ENCODE data around the gene GLRX. TPM values are rescaled to one million over a fixed set of nuclear protein-coding genes. Genes with fewer than 3 reads are reported as not detected.
"Not testable (repeated sequence)": the region's sequence is repeated elsewhere in the genome, so short reads cannot be mapped to it uniquely, and the experiment has no call there.

GLRX gene
- total RNA-seq (10 to 100 TPM in 4 of 7 donors, 1 to 10 TPM in 3; 4.1 to 17.8 (median 11.3) TPM), polyA plus RNA-seq (10 to 100 TPM; 16.7 to 35.7 TPM)
- long read RNA-seq, donor 1, transcript GLRX-201 (3 exons, 1,211 nt) = major isoform, 8 of 23 reads
- long read RNA-seq, donor 1, partial matches to known transcripts = 0 of 23 reads
- long read RNA-seq, donor 1, other reads (novel, unspliced or antisense) = 14 of 23 reads
- long read RNA-seq, donor 2, transcript GLRX-201 (3 exons, 1,211 nt) = major isoform, 25 of 86 reads
- long read RNA-seq, donor 2, partial matches to known transcripts = 19 of 86 reads
- long read RNA-seq, donor 2, other reads (novel, unspliced or antisense) = 41 of 86 reads
- long read RNA-seq, donor 3, transcript GLRX-201 (3 exons, 1,211 nt) = major isoform, 18 of 23 reads
- long read RNA-seq, donor 3, partial matches to known transcripts = 0 of 23 reads
- long read RNA-seq, donor 3, other reads (novel, unspliced or antisense) = 4 of 23 reads

- 0 to 1% (median 0%) methylated on average over 6 to 8 of the region's 8 CpGs for WGBS, 3 donors
- Histone ChIP-seq H3K36me3 (no peaks in the 10 kb centered on the region), H3K4me3 (peak within 1 kb of the TSS; percentile 51), H3K4me1 (ENCODE audit: insufficient read depth) (peaks cover 11% of the 10 kb centered on the region), H3K27me3 (no peaks in the 10 kb centered on the region), H3K9me3 (no peaks in the 10 kb centered on the region), H3K27ac (peak within 1 kb of the TSS; percentile 77 to 83)
- peak; percentile 47 to 67 (median 57) for DNase-seq
- intact Hi-C loops (cut with DNase I) = no loop called here
- TF ChIP-seq CTCF (IDR thresholded peaks at IDR 0.05) (peak in 1 of 3 donors; percentile 15), EP300 (IDR thresholded peaks at IDR 0.05) (no peak)
Measured at GRCh38 chr5:95822542-95823181, at the start of gene GLRX. TSS of gene GLRX (minus strand) at chr5:95822726. CDS start at chr5:95822662, 64 bp downstream.

- 96 to 99% (median 98%) methylated on average over 9 of the region's 9 CpGs for WGBS, 3 donors
- H3K27ac ChIP-seq = no peak overlapping the region
- TF ChIP-seq POLR2A (IDR thresholded peaks at IDR 0.05) (no peak), CTCF (IDR thresholded peaks at IDR 0.05) (no peak), EP300 (IDR thresholded peaks at IDR 0.05) (no peak)
- DNase-seq = no peak
- intact Hi-C loops (cut with DNase I) = no loop called here
- no peak overlapping the region for H3K4me3 ChIP-seq
- H3K4me1 ChIP-seq (ENCODE audit: insufficient read depth) = no peaks in the 10 kb centered on the region
- no peaks in the 10 kb centered on the region for H3K9me3 ChIP-seq
- no peaks in the 10 kb centered on the region for H3K27me3 ChIP-seq
- no peaks in the 10 kb centered on the region for H3K36me3 ChIP-seq
Measured at GRCh38 chr5:95871146-95871806, 48.8 kb upstream of the GLRX start.

GRCh38 chr5:95870105-95870672 is 47.7 kb upstream of the GLRX start:
- H3K4me3 ChIP-seq = no peak overlapping the region
- no peak for DNase-seq
- no peak overlapping the region for H3K27ac ChIP-seq
- WGBS, 3 donors = 53 to 63% (median 63%) methylated on average over 1 of the region's 1 CpG
- no peaks in the 10 kb centered on the region for H3K4me1 ChIP-seq (ENCODE audit: insufficient read depth)
- TF ChIP-seq EP300 (IDR thresholded peaks at IDR 0.05) (no peak), POLR2A (IDR thresholded peaks at IDR 0.05) (no peak), CTCF (IDR thresholded peaks at IDR 0.05) (no peak)
- H3K36me3 ChIP-seq = no peaks in the 10 kb centered on the region
- intact Hi-C loops (cut with DNase I) = no loop called here
- H3K9me3 ChIP-seq = no peaks in the 10 kb centered on the region
- no peaks in the 10 kb centered on the region for H3K27me3 ChIP-seq

GRCh38 chr5:95869173-95869855 is 46.8 kb upstream of the GLRX start:
- intact Hi-C loops (cut with DNase I); H3K36me3 ChIP-seq: not testable (repeated sequence)
- 61 to 63% (median 62%) methylated on average over 3 of the region's 3 CpGs for WGBS, 3 donors

More at GRCh38 chr5:95869173-95869855, 46.8 kb upstream of the GLRX start:
- not testable (repeated sequence) for DNase-seq; H3K27me3 ChIP-seq; H3K4me1 ChIP-seq (ENCODE audit: insufficient read depth); H3K9me3 ChIP-seq; H3K4me3 ChIP-seq; H3K27ac ChIP-seq
